Astrocyte of the cerebellum (primary cell): ENCODE data around the gene LILRB4.

ENCODE experiments used
- DNase-seq: peaks from one replicate; pipeline ENCODE4 v3.0.0-alpha.2; 2011; ENCODE audit warnings: low read depth
- H3K4me3 ChIP-seq: 2 replicates; pipeline ENCODE4 v1.5.1; 2011; ENCODE audit warnings: mild to moderate bottlenecking, low read depth, low read length, moderate library complexity
- in situ Hi-C: cut with HindIII; loops from 2 replicates; pipeline ENCODE4 v1.10.0; 2017; ENCODE audit warnings: low sequenced_read_pairs
- TF ChIP-seq, protein P1 (sequence below): IDR thresholded peaks from 2 replicates; pipeline ENCODE4 v1.5.1; 2012; ENCODE audit warnings: low read length, low read depth, moderate library complexity, mild to moderate bottlenecking; ENCODE audit errors: missing control alignments

Gene LILRB4

DNA sequence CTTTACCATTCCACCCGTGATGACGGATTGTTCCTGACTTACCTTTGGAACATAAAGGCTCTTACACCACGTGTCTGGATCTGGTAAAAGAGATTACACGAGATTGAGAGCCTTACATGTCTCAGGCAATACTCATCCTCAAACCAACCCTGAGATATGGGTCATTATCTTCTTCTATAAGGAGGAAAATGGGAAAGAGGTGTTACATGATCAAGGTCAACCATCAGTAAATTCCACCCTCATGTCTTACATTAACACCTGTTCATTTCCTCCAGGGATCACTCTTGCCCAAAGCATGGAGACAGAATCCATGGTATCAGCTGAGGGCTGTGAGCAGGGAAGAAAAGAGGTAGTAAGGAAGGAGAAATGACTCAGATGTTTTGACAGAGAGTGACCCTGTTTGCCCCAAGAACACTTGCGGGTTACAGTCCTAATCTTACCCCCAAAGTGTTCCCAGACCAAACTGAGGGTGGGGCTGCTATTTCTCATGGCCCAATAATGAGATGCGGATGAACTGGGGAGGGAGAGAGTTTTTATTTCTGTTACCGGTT, 19.6 kb downstream of the LILRB4 start:
- no peak for DNase-seq
- TF ChIP-seq, protein P1, sequence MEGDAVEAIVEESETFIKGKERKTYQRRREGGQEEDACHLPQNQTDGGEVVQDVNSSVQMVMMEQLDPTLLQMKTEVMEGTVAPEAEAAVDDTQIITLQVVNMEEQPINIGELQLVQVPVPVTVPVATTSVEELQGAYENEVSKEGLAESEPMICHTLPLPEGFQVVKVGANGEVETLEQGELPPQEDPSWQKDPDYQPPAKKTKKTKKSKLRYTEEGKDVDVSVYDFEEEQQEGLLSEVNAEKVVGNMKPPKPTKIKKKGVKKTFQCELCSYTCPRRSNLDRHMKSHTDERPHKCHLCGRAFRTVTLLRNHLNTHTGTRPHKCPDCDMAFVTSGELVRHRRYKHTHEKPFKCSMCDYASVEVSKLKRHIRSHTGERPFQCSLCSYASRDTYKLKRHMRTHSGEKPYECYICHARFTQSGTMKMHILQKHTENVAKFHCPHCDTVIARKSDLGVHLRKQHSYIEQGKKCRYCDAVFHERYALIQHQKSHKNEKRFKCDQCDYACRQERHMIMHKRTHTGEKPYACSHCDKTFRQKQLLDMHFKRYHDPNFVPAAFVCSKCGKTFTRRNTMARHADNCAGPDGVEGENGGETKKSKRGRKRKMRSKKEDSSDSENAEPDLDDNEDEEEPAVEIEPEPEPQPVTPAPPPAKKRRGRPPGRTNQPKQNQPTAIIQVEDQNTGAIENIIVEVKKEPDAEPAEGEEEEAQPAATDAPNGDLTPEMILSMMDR, result no peak
- in situ Hi-C loops, result no loop called here
- H3K4me3 ChIP-seq, result no peak overlapping the region

DNA sequence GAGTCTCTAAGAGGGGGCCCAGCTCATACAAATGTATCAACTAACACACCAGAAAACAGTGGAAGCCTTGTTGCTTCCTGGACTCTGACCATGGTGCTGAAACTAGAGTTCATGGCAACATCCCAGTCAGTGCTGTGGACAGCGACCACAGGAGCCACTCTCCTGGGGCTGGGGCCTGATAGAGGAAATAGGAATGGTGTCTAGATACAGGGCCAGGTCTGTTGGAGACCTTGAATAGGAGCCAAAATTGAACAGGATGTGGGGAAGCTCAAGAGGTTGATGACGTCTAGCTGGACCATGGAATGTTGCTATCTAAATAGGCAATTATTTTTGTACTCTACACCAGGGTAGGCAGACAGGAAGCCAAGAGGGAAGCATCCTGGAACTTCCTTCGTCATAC, 21.7 kb downstream of the LILRB4 start:
- TF ChIP-seq, protein P1, result no peak
- no peak for DNase-seq
- in situ Hi-C loops, result no loop called here
- H3K4me3 ChIP-seq, result no peak overlapping the region

DNA sequence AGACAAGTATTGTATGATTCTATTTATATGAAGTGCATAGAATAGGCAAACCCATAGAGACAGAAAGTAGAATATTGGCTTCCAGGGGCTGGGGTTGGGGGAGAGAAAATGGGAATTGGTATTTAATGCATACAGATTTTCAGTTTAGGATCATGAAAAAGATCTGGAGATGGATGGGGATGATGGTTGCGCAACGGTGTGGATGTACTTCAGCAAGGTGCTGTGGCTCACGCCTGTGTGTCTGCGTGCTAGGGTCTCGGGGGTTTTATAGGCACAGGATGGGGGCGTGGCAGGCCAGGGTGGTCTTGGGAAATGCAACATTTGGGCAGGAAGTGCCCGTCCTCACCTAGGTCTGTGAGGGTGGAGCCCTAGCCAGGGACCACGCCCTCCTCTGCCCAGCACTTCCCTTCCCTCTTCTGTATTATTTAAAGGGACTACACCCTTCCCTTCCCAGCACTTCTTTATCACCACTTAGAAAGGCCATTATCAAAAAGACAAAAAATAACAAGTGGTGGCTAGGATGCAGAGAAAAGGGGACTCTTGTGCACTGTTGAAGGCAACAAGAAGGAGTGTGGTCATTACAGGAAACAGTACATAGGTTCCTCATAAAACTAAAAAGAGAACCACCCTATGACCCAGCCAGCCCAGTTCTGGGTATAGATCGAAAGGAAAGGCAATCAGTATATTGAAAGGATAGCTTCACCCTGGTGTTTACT, 29.0 kb downstream of the LILRB4 start:
- TF ChIP-seq, protein P1, result no peak
- no peak overlapping the region for H3K4me3 ChIP-seq
- in situ Hi-C loops, result no loop called here

DNA sequence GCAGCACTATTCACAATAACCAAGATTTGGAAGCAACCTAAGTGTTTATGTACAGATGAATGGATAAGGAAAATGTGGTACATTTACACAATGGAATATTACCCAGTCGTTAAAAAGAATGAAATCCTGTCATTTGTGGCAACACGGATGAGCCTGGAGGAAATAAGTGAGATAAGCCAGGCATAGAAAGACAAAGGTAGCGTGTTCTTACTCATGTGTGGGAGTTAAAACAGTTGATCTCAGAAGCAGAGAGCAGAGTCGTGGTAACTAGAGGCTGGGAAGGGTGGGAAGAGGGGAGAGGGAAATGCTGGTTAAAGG, 29.5 kb downstream of the LILRB4 start:
- DNase-seq, result no peak
- in situ Hi-C loops, result no loop called here
- H3K4me3 ChIP-seq, result no peak overlapping the region
- TF ChIP-seq, protein P1, result no peak

More for the DNA sequence above, 29.0 kb downstream of the LILRB4 start:
- no peak for DNase-seq

DNA sequence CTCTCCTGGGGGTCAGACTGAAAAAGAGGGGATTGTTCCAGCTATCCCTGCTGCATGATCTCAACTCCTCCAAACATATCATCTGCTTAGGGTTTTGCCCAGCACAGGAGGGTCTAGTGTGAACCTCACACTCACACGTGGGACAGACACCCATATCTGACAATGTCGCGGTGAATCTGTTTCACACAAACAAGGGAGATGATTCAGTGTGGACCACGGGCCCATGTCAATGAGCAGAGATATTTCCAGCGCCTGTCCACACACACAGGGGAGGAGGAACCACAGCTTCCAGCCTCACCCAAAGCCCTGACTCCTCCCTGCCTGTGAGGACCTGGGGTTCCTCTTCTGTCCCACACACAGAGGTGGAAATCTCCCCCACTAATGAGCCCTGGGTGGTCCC, 31.9 kb downstream of the LILRB4 start:
- in situ Hi-C loops, result no loop called here
- DNase-seq, result no peak
- TF ChIP-seq, protein P1, result no peak
- H3K4me3 ChIP-seq, result no peak overlapping the region

DNA sequence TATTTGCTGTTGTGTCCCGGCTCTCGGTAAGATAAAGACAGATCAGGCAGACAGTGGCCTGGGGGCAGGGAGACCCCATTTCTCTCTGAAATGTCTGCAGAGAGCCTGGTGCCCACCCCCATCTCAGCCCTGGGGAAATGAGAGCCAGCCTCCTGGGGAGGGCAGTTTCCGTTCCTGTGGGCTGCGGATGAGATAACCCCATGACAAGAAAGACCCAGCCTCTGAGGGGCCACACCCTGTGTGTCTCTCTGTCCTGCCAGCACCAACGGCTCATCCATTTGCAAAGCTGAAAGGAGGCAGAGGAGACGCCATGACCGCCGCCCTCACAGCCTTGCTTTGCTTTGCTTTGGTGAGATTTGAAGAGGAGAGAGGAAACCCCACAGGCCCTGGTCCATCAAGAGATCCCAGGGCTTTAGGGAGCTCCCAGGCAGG, 33.3 kb downstream of the LILRB4 start:
- in situ Hi-C loops, result no loop called here
- DNase-seq, result no peak
- TF ChIP-seq, protein P1, result no peak
- no peak overlapping the region for H3K4me3 ChIP-seq
